Esophagus squamous epithelium (tissue), 4 donors: Measurements from ENCODE around the gene DAPK1.

Source experiments
- CTCF ChIP-seq, 6 experiments: fragments of 450-650 bp in 4 of 6; fragments of 200-600 bp in 2 of 6; sonication (generic) in 2 of 6; IDR thresholded peaks; one replicate each; pipeline ENCODE4 v1.5.1; 2016 to 2019; ENCODE audit warnings: antibody characterized with exemption in 6 of 6, mild to moderate bottlenecking in 4 of 6, moderate library complexity in 4 of 6
- POLR2A ChIP-seq, 4 donors: fragments of 450-650 bp; IDR thresholded peaks; one replicate each; pipeline ENCODE4 v1.6.1; 2017; ENCODE audit warnings: antibody characterized with exemption in 4 of 4, mild to moderate bottlenecking in 4 of 4, moderate library complexity in 3 of 4

- TF ChIP-seq CTCF (IDR thresholded peaks at IDR 0.05) (no peak), POLR2A (IDR thresholded peaks at IDR 0.05) (no peak)
Measured at GRCh38 chr9:87751868-87752267, 254.2 kb downstream of the DAPK1 start.
